ENCODE results near the gene FTCDNL1. TPM values are rescaled to one million over a fixed set of nuclear protein-coding genes. Genes with fewer than 3 reads are reported as not detected.

The FTCDNL1 gene
- total and polyA plus RNA-seq, 4 donors: 2.1 to 5.3 (median 4.1) TPM

- TF ChIP-seq, protein P1, sequence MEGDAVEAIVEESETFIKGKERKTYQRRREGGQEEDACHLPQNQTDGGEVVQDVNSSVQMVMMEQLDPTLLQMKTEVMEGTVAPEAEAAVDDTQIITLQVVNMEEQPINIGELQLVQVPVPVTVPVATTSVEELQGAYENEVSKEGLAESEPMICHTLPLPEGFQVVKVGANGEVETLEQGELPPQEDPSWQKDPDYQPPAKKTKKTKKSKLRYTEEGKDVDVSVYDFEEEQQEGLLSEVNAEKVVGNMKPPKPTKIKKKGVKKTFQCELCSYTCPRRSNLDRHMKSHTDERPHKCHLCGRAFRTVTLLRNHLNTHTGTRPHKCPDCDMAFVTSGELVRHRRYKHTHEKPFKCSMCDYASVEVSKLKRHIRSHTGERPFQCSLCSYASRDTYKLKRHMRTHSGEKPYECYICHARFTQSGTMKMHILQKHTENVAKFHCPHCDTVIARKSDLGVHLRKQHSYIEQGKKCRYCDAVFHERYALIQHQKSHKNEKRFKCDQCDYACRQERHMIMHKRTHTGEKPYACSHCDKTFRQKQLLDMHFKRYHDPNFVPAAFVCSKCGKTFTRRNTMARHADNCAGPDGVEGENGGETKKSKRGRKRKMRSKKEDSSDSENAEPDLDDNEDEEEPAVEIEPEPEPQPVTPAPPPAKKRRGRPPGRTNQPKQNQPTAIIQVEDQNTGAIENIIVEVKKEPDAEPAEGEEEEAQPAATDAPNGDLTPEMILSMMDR (IDR thresholded peaks at IDR 0.05; ENCODE audit: low read depth, low read length, missing input control): no peak
- no peak for TF ChIP-seq NR2F2 (IDR thresholded peaks at IDR 0.05)
- TF ChIP-seq EGR1 (IDR thresholded peaks at IDR 0.05; ENCODE audit: low read depth in 2 of 2): no peak
- no peak for TF ChIP-seq TAF1 (conservative IDR thresholded peaks at IDR 0.05)
- no peak for TF ChIP-seq FOXA1 (IDR thresholded peaks at IDR 0.05)
- no peak for TF ChIP-seq JUND (IDR thresholded peaks at IDR 0.05)
- peak overlapping the region; percentile 33 to 82 for H3K9ac ChIP-seq (ENCODE audit: low read depth in 1 of 2, low read length in 2 of 2)
- no peak for DNase-seq (ENCODE audit: low spot score)
- H3K9me3 ChIP-seq (ENCODE audit: control insufficient read depth in 4 of 4, low read length in 3 of 4): no peaks in the 10 kb centered on the region
- no peaks in the 10 kb centered on the region for H3K27me3 ChIP-seq (ENCODE audit: control insufficient read depth in 4 of 4, insufficient read depth in 4 of 4, low read length in 3 of 4)
- H3K4me1 ChIP-seq (ENCODE audit: control insufficient read depth in 4 of 4, insufficient read depth in 4 of 4, low read length in 3 of 4): peaks cover 0 to 15% (median 5%) of the 10 kb centered on the region in 4 donors
- H3K4me3 ChIP-seq (ENCODE audit: low read depth in 1 of 3, low read length in 3 of 3): peak overlapping the region; percentile 67 to 78 (median 77)
- WGBS: 24% methylated on average over 8 of the region's 8 CpGs
- H3K27ac ChIP-seq (ENCODE audit: low read depth in 1 of 2, low read length in 2 of 2): peak overlapping the region; percentile 95 to 97
- H3K36me3 ChIP-seq (ENCODE audit: control insufficient read depth in 4 of 4, insufficient read depth in 3 of 4, low read depth in 1 of 4, low read length in 3 of 4): no peaks in the 10 kb centered on the region
Measured at GRCh38 chr2:199851501-199851810, 464 bp upstream of the FTCDNL1 start.

DNA sequence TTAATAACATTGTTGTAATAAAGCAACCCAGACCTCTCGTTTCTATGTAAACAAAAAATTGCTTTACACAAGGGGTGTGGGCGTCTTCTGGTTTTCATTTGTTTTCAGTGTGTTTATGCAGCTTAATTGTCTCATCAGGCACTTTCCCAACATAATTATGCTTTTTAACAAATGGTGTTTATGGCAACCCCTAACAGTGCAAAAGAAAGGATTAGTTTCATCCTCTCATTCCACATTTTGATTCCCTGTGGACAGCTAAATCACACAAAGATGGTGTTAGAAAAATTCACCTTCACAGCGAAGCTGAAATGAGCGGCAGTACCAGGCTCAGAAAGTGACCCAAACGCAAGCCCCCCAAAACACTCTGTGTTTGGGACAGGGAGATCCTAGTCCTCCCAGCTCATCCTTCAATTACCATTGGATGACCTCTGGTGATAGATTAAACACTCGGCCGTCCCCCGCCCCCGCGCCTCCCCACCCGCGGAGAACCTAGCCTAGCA is 724 bp downstream of the FTCDNL1 start:
- H3K27me3 ChIP-seq (ENCODE audit: control insufficient read depth in 4 of 4, insufficient read depth in 4 of 4, low read length in 3 of 4): no peaks in the 10 kb centered on the region
- no peak for TF ChIP-seq FOXA1 (IDR thresholded peaks at IDR 0.05)
- TF ChIP-seq JUND (IDR thresholded peaks at IDR 0.05): no peak
- TF ChIP-seq, protein P2, sequence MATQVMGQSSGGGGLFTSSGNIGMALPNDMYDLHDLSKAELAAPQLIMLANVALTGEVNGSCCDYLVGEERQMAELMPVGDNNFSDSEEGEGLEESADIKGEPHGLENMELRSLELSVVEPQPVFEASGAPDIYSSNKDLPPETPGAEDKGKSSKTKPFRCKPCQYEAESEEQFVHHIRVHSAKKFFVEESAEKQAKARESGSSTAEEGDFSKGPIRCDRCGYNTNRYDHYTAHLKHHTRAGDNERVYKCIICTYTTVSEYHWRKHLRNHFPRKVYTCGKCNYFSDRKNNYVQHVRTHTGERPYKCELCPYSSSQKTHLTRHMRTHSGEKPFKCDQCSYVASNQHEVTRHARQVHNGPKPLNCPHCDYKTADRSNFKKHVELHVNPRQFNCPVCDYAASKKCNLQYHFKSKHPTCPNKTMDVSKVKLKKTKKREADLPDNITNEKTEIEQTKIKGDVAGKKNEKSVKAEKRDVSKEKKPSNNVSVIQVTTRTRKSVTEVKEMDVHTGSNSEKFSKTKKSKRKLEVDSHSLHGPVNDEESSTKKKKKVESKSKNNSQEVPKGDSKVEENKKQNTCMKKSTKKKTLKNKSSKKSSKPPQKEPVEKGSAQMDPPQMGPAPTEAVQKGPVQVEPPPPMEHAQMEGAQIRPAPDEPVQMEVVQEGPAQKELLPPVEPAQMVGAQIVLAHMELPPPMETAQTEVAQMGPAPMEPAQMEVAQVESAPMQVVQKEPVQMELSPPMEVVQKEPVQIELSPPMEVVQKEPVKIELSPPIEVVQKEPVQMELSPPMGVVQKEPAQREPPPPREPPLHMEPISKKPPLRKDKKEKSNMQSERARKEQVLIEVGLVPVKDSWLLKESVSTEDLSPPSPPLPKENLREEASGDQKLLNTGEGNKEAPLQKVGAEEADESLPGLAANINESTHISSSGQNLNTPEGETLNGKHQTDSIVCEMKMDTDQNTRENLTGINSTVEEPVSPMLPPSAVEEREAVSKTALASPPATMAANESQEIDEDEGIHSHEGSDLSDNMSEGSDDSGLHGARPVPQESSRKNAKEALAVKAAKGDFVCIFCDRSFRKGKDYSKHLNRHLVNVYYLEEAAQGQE (IDR thresholded peaks at IDR 0.05): peak; percentile 44
- no peak for TF ChIP-seq GABPA (IDR thresholded peaks at IDR 0.05 in 1 of 2, conservative IDR thresholded peaks at IDR 0.05 in 1 of 2)
- TF ChIP-seq SP1 (IDR thresholded peaks at IDR 0.05): peak; percentile 31
- TF ChIP-seq RAD21 (IDR thresholded peaks at IDR 0.05): no peak
- no peak for TF ChIP-seq NR2F2 (IDR thresholded peaks at IDR 0.05)
- TF ChIP-seq ZBTB33 (IDR thresholded peaks at IDR 0.05): no peak
- peak; percentile 67 to 77 for TF ChIP-seq HNF4A (conservative IDR thresholded peaks at IDR 0.05)
- TF ChIP-seq, protein P3, sequence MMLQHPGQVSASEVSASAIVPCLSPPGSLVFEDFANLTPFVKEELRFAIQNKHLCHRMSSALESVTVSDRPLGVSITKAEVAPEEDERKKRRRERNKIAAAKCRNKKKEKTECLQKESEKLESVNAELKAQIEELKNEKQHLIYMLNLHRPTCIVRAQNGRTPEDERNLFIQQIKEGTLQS (IDR thresholded peaks at IDR 0.05): no peak
- peak; percentile 50 to 56 for TF ChIP-seq RXRA (IDR thresholded peaks at IDR 0.05)
- TF ChIP-seq TAF1 (conservative IDR thresholded peaks at IDR 0.05): no peak
- TF ChIP-seq HNF4G (IDR thresholded peaks at IDR 0.05): no peak
- TF ChIP-seq, protein P1 (IDR thresholded peaks at IDR 0.05; ENCODE audit: low read depth, low read length, missing input control): no peak
- TF ChIP-seq FOXA2 (IDR thresholded peaks at IDR 0.05): no peak
- TF ChIP-seq YY1 (IDR thresholded peaks at IDR 0.05): peak; percentile 33
- TF ChIP-seq EGR1 (IDR thresholded peaks at IDR 0.05; ENCODE audit: low read depth in 2 of 2): peak; percentile 87 to 95
- TF ChIP-seq, protein P4, sequence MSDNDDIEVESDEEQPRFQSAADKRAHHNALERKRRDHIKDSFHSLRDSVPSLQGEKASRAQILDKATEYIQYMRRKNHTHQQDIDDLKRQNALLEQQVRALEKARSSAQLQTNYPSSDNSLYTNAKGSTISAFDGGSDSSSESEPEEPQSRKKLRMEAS (IDR thresholded peaks at IDR 0.05): no peak
- H3K4me1 ChIP-seq (ENCODE audit: control insufficient read depth in 4 of 4, insufficient read depth in 4 of 4, low read length in 3 of 4): peaks cover 0 to 15% (median 5%) of the 10 kb centered on the region in 4 donors
- 9% methylated on average over 12 of the region's 12 CpGs for WGBS
- peak overlapping the region; percentile 95 to 97 for H3K27ac ChIP-seq (ENCODE audit: low read depth in 1 of 2, low read length in 2 of 2)
- no peaks in the 10 kb centered on the region for H3K36me3 ChIP-seq (ENCODE audit: control insufficient read depth in 4 of 4, insufficient read depth in 3 of 4, low read depth in 1 of 4, low read length in 3 of 4)
- peak overlapping the region; percentile 69 to 82 for H3K9ac ChIP-seq (ENCODE audit: low read depth in 1 of 2, low read length in 2 of 2)
- no peak for DNase-seq (ENCODE audit: low spot score)
- no peaks in the 10 kb centered on the region for H3K9me3 ChIP-seq (ENCODE audit: control insufficient read depth in 4 of 4, low read length in 3 of 4)
- H3K4me3 ChIP-seq (ENCODE audit: low read depth in 1 of 3, low read length in 3 of 3): peak overlapping the region; percentile 77 to 80 (median 78)

All from liver (tissue), 9 donors.